Activated T-cell treated with anti-CD3 and anti-CD28 coated beads, Interleukin-2, amount 50 U/mL, for 4 hours (primary cell): ENCODE results near the gene BEND6. TPM values are rescaled to one million over a fixed set of nuclear protein-coding genes. Genes with fewer than 3 reads are reported as not detected.

Experiments used
- total RNA-seq, 3 donors: library from RNA; stranded (reverse); gene quantifications; one replicate each; pipeline ENCODE4 v1.2.1, GENCODE V29; 2021

BEND6 gene
- total RNA-seq, 3 donors from 2014 or later, result 0.05 TPM; not detected in 2

Other genes starting within 250 kb of the BEND6 start
- gene KIAA1586, start 91.6 kb downstream of the BEND6 start, total RNA-seq, result 10 to 100 TPM; 13.1 to 15.2 (median 14.2) TPM
- 10 to 100 TPM; 36.8 to 44.8 (median 43.3) TPM for gene ZNF451, start 135.1 kb downstream of the BEND6 start, total RNA-seq
- 1 to 10 TPM; 6.3 to 7.2 (median 6.9) TPM for gene BAG2, start 217.2 kb downstream of the BEND6 start, total RNA-seq